Smooth muscle cell of the brain vasculature (primary cell): Measurements from ENCODE around the gene FAM171A1.

ENCODE experiments used
- DNase-seq: peaks from one replicate; pipeline ENCODE4 v3.0.0-alpha.2; 2012; ENCODE audit warnings: low read depth, low spot score

FAM171A1 gene

GRCh38 chr10:15374156-15374555, 3.1 kb upstream of the FAM171A1 start:
- DNase-seq, result no peak

- no peak for DNase-seq
Observed at GRCh38 chr10:15373199-15373598, 2.1 kb upstream of the FAM171A1 start.

DNA sequence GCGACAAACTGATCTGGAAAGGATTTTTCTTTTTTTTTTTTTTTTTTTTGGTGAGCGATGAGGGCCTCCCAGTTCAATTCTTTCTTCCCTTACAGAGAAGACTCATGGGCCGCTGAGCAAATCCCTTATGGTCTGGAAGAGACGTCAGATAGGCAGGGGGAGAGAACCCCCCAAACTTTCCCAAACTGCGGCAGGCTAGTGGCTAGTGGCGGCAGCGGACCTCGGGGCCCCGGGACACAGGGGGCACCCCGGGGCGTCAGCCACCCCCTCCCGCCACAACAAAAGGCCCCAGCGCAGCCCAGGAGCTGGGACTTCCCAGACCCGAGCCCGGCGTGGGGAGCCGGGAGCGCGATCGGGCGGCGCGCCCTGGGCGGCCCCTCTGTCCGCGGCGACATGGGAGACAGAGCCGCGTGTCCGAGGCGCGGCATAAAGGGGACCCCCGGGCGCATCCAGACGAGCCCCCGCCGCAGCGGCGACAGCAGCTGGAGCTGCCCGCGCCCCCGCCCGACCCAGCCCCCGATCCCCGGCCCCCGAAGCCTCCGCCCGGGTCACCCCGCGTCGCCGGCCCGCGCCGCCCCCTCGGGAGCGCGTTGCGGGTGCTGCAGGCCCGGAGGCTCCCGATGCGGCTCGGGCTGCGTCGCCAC, 755 bp downstream of the FAM171A1 start:
- DNase-seq, result no peak

GRCh38 chr10:15369256-15370211, 1.6 kb downstream of the FAM171A1 start:
- DNase-seq, result no peak

DNA sequence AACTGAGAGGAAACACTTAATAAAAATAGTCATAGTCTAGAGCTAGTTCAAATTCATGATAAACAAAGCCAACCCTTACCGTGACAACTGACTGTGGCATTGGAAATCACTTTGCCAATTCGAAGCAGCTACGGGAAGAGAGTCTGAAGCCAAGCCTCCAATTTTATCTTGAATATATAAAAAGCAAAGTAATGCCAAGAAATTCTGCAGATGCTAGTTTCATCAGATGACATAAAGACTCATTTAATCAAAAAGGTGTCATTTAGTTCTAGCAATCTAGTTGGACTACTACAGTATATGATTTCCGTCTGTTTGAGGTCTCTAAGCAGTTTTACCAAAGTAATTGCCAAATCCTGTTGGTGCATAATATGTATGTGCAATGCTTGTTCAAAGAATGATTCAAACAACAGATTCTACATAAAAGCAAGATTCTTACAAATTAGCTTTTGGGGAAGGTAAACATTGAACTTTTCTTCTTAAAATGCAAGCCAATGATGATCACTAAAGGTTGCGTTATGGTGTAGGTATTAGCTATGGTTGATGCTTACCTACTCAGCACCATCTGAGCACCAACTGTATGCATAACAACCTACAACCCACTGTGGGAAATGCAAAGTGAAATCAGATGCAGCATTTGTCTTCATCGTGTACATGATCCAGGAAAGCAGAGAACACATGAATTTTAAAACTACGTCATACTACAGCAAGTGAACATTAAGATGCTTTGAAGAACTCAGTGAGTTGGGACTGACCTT, 2.8 kb downstream of the FAM171A1 start:
- DNase-seq, result no peak

DNA sequence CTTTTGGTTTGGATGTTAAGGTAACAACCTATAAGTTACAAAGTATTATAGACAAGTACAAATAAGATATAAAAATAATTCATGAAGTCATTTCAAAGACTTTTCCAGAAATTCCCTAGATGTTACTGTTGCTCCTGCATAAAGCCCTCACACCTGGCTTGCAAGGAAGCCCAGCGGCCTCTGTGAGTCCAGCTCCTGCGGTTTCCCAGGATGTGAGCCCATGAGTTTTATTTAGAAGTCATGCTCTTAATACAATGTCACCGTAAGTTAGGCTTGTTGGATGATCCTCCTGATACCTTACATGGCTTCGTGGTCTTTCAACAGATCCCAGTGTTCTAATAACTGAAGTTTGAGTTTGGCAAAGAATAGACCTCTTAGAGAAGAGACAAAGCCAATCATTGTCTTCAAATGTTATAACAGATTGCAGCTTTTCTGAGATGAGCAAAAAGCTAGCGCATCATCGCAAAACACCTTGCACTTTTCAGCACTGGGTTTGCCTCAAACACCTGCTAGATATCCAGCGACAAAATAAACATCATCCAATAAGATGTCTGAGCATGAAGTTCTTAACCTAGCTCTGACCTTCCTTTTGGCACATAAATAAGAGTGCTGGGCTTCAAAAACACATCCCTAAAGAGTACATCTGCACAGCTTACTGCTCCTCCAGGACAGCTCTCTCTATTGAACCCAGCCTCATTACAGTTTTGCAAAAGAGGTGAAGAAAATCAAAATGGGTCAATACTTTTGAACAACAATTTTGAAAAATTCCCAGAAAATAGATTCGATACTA, 3.6 kb downstream of the FAM171A1 start:
- DNase-seq, result no peak

- no peak for DNase-seq
Observed at GRCh38 chr10:15365692-15366091, 5.4 kb downstream of the FAM171A1 start.

DNA sequence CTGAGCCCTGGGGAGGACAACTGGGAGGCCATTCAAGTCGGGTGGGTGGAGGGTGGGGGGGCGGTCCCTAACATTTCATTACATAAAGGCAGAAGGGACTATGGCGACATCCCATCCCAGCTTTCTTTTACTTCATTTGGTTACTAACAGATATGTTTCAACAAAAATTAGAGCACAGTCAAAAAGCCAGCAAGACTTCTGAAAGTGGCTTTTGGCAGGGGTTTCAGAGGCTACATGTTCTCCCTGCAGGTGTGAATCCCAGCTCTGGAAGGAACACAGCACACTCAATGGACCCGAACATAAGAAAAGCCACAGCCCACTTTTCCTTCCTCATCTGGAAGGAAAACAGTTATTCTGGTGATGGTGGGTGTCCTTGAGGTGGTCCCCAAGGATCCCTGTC, 7.1 kb downstream of the FAM171A1 start:
- no peak for DNase-seq

- no peak for DNase-seq
Observed at GRCh38 chr10:15363031-15363430, 8.1 kb downstream of the FAM171A1 start.

GRCh38 chr10:15361131-15361530, 10.0 kb downstream of the FAM171A1 start:
- no peak for DNase-seq

DNA sequence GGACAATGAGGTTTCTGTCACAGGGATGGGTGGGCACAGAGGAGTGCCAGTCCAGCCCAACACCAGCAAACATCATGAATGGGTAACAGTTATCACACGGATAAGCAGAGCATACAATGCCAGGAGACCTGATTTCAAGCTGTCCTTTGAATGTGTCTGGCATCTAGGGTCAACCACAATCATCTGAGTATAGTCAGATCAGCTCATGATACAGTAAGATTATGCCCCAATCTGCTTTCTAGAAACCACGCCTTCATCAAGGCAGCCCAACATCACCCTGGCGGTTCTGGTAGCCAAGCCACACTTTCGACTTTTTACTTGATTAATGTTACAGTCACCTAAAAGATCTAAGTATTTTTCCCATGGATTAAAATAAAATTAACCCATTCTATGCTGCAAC, 10.5 kb downstream of the FAM171A1 start:
- no peak for DNase-seq

DNA sequence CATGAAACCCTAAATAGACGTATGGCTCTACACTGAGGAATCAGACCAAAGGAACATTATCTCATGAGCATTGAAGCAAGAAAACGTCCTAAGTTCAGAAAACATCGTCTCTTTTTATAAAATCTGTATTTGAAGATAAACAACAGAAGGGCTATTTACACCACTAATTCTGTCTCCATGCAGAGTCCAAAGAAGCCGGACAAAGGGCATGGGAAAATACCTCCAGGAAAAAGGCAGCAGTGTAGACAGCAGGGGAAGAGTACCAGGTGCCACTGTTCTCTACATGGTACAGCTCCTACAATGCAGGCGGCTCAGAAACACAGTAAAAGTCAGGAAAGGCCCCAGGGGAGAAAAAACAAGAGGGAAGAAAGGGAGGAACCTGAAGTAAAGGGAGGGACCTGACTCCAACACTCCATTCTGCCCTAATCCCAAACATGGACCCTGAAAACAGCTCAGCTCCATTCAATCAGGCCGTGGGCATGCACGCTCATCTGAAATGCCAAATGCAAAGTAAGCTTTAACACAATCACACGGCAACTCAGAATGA, 17.5 kb downstream of the FAM171A1 start:
- no peak for DNase-seq

GRCh38 chr10:15352836-15353235, 18.3 kb downstream of the FAM171A1 start:
- no peak for DNase-seq

DNA sequence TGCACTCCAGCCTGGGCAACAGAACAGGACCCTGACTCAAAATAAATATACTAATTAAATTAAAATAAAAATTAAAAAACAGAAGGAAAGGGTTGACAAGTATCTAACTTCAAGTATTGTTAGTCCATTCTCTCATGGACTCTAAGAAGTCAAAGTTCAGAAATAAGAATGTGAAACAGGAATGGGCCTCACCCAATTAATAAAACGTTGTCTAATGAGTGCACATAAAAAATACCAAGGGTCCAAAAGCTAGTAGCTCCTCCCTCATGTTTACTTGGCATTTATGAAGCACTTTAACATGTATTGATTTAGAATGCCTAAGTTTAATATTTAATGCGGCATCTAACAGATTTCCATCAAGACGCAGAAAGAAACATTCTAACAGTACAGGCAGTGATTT, 18.9 kb downstream of the FAM171A1 start:
- no peak for DNase-seq

GRCh38 chr10:15351099-15351820, 19.8 kb downstream of the FAM171A1 start:
- DNase-seq, result no peak

DNA sequence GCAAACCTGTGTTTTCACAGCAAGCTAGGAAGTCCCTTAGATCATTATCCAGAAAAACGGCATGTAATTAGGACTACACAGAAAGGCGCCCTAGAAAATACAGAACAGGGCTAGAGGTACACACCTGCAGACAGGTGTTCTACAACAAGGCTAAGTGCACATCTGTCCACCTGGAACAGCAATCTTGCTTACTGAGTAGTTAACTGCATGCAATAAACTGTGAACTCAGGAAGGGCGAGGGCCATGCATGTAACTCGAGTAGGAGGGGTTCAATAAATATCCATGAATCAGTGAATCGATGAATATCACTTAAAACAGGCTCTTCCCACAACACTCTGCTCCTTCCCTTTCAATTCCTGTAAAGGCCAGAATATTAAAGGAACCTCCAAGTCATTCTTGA, 22.0 kb downstream of the FAM171A1 start:
- no peak for DNase-seq

DNA sequence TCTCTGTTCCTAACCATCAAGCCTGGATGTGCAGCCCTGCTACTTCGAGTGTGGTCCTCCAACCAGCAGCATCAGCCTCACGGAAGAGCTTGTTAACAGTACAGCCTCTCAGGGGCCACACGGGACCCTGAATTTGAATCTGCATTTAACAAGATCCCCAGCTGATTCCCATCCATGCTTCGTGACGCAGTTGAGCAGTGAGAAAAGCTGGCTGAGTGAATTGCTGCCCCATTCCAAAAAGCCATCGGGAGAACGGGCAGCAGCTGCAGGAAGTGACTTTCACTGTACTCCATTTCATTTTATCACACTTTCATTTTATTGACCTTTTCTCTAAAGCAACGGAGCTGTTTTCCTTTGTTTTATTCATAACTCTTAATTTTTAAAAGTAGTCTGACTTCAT, 22.5 kb downstream of the FAM171A1 start:
- DNase-seq, result no peak

DNA sequence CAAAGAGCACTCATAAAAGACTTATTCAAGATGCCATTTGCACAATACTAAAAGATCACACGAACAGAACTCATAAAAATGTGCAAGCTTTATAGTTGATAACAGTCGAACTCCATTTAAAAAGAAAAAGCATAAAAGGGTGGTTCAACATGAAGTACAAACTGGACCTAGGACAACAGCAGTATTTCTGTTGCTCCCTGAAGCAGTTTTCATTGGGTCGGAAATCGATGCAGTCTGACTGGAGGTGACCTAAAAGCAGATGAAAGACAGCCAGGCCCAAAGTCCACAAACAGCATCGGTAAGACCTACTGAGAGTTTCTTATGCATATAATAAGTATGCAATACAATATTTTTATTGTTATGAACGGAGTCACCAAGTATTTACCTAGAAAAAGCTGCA, 23.9 kb downstream of the FAM171A1 start:
- DNase-seq, result no peak

GRCh38 chr10:15346440-15347141, 24.5 kb downstream of the FAM171A1 start:
- DNase-seq, result no peak

- DNase-seq, result no peak
Observed at GRCh38 chr10:15345450-15345849, 25.6 kb downstream of the FAM171A1 start.
